Kidney epithelial cell (primary cell): ENCODE measurements around the gene LDB3. TPM values are rescaled to one million over a fixed set of nuclear protein-coding genes. Genes with fewer than 3 reads are reported as not detected.

ENCODE experiments used
- DNase-seq: peaks from one replicate; pipeline ENCODE4 v3.0.0-alpha.2; 2010; ENCODE audit warnings: low read depth
- H3K27me3 ChIP-seq: 2 replicates; pipeline ENCODE4 v1.6.0; 2011; ENCODE audit warnings: low read length; ENCODE audit not compliant: control insufficient read depth, insufficient read depth
- H3K36me3 ChIP-seq: 2 replicates; pipeline ENCODE4 v1.5.1; 2011; ENCODE audit warnings: low read length; ENCODE audit not compliant: control insufficient read depth, insufficient read depth
- H3K4me3 ChIP-seq: 2 replicates; pipeline ENCODE4 v1.5.1; 2011; ENCODE audit warnings: low read depth, mild to moderate bottlenecking, control low read depth, low read length
- total RNA-seq: library from RNA; depleted of rRNA; stranded (reverse); fragments of >200 nt; gene quantifications from 2 replicates; pipeline ENCODE4 v1.2.3, GENCODE V29; 2015
- TF ChIP-seq, protein P1 (sequence below): IDR thresholded peaks from 2 replicates; pipeline ENCODE4 v1.5.1; 2011; ENCODE audit warnings: mild to moderate bottlenecking, moderate library complexity, low read length, control low read depth, inconsistent platforms; ENCODE audit not compliant: insufficient read depth, poor library complexity, severe bottlenecking

LDB3 gene
- total RNA-seq, 1 donor from 2014 or later = 0.17 TPM

DNA sequence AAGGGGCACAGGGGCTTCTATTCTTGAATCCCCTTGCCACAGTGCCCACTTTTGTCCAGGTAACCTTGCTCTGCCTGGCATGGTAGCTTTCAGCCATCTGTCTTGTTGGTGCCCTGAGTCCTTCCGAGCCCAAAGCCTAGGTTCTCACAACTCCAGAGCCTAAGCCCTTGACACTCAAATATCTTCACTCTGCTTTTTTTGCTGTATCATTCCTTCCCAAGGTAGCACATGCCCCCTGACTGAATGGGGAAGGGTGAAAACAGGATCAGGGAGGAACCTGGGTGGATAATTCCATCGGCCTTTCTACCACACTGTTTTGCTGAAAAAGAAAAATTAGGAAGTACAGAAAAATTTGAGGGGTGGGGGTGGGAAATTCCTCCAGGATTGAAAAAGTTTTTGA, 37.6 kb downstream of the LDB3 start:
- no peak for DNase-seq
- Histone ChIP-seq H3K27me3 (no peaks in the 10 kb centered on the region), H3K36me3 (no peaks in the 10 kb centered on the region), H3K4me3 (no peak overlapping the region)
- TF ChIP-seq, protein P1, sequence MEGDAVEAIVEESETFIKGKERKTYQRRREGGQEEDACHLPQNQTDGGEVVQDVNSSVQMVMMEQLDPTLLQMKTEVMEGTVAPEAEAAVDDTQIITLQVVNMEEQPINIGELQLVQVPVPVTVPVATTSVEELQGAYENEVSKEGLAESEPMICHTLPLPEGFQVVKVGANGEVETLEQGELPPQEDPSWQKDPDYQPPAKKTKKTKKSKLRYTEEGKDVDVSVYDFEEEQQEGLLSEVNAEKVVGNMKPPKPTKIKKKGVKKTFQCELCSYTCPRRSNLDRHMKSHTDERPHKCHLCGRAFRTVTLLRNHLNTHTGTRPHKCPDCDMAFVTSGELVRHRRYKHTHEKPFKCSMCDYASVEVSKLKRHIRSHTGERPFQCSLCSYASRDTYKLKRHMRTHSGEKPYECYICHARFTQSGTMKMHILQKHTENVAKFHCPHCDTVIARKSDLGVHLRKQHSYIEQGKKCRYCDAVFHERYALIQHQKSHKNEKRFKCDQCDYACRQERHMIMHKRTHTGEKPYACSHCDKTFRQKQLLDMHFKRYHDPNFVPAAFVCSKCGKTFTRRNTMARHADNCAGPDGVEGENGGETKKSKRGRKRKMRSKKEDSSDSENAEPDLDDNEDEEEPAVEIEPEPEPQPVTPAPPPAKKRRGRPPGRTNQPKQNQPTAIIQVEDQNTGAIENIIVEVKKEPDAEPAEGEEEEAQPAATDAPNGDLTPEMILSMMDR = no peak

DNA sequence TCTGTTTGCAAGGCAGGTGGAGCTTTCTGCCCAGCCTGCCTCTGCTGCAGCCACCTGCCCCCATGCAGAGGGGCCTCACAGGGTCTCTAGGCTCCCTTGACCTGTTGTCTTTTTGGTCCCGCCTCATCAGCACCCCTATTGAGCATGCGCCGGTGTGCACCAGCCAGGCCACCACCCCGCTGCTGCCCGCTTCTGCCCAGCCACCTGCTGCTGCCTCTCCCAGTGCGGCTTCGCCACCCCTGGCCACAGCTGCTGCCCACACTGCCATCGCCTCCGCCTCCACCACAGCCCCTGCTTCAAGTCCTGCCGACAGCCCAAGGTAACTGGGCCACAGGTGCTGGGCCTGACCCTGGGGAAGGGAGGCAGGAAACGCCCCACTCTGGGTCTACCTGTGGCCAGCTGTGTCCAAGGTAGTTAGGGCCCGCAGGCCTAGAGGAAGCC, 38.1 kb downstream of the LDB3 start:
- no peaks in the 10 kb centered on the region for H3K36me3 ChIP-seq
- H3K4me3 ChIP-seq = no peak overlapping the region
- TF ChIP-seq, protein P1 = no peak
- H3K27me3 ChIP-seq = no peaks in the 10 kb centered on the region
- no peak for DNase-seq

DNA sequence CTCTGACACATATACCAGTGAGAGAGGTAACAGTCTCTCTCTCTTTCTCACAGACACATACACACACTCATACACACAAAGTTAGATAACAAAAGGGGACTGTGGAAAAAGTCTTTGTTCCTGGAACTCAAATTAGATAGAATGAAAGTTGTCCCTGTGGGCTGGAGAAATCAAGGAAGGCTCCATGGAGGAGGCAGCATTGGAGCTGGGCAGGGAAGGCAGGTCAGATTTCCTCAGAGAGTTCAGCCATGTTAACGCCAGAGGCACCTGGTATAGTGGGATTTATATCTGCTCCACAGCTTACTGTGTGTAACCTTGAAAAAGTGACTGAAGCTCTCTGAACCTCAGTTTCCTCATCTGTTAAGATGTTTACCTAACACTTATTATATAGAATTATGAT, 38.7 kb downstream of the LDB3 start:
- H3K27me3 ChIP-seq = no peaks in the 10 kb centered on the region
- TF ChIP-seq, protein P1 = no peak
- H3K36me3 ChIP-seq = no peaks in the 10 kb centered on the region
- no peak for DNase-seq
- no peak overlapping the region for H3K4me3 ChIP-seq

DNA sequence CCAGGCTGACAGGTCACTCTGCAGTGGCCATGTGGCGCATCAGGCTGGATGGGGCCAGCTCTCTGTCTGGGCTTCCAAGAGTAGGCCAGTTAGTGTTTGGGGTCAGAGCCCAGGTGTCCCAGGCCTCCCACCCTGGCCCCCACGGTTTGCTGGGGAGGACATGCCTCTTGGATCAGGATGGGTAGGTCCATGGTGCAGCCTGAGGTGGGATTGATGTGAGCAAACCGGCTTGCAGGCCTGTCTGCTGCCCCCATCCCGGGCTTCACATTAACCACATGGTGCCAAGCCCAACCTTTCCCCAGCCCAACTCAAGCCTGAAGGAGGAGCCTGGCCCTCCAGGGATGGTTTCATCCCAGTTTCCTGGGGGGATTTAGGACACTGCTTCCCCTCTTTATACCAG, 39.2 kb downstream of the LDB3 start:
- TF ChIP-seq, protein P1 = no peak
- Histone ChIP-seq H3K27me3 (no peaks in the 10 kb centered on the region), H3K4me3 (no peak overlapping the region), H3K36me3 (no peaks in the 10 kb centered on the region)
- DNase-seq = no peak

DNA sequence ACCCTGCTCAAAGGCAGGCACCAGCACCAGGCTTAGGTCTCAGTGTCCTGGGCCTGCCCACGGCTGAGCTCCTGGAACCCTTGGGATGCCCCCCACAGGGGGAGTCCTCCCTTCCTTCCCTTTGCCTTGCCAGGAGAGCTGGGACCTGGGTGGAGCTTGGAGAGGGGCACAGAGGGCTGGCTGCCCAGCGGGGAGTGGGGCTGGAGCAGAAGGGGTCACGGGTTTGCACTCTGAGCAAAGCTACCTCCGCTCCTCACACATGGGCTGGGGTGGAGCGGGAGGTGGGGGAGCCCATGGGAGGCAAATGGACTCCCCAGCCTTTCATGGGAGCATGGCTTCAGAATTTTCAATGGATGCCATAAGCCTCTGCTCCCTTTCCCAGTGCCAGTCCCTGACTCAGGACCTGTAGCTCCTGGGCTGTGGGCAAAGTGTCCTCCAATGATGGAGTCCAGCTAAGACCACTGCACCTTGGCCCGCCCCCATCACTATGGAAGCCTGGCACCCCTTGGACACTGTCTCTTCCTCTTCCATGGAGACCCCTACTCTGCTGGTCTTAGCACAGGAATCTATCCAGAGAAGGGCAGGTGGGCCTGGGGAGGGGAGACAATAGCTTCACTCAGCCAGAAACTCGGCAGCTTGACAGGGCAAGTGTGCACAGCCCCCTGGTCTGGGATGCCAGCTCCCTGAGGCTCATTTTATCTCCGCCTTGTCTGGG, 39.9 kb downstream of the LDB3 start:
- DNase-seq = no peak
- H3K4me3 ChIP-seq = no peak overlapping the region
- H3K27me3 ChIP-seq = no peaks in the 10 kb centered on the region
- no peaks in the 10 kb centered on the region for H3K36me3 ChIP-seq
- TF ChIP-seq, protein P1 = no peak
